A549 (cell line): Measurements from ENCODE around the gene PIP4K2B. TPM values are rescaled to one million over a fixed set of nuclear protein-coding genes. Genes with fewer than 3 reads are reported as not detected.
"Not testable (repeated sequence)": the region's sequence is repeated elsewhere in the genome, so short reads cannot be mapped to it uniquely, and the experiment has no call there.

Experiments used
- ATAC-seq, 2 experiments: fragments of 200-7000 bp in 1 of 2; fragments of >200 bp in 1 of 2; cut with Nextera tagmentation in 1 of 2; cut with Tn5 transposase in 1 of 2; 3 replicates each; pipeline versions ENCODE4 v1.8.0 to v1.9.1; 2018 to 2020; ENCODE audit warnings: mild to moderate bottlenecking in 1 of 2, moderate library complexity in 1 of 2
- CTCF ChIA-PET: fragments of 300-600 bp; sonication (Branson Sonifier 250); formaldehyde crosslinking; extraction: SDS; loops from one replicate; lab custom pipeline; 2021; ENCODE audit warnings: antibody characterized with exemption, inconsistent platforms; lab: Yijun Ruan, JAX
- POLR2A ChIA-PET: fragments of 350-600 bp; formaldehyde crosslinking; extraction: SDS; loops from one replicate; lab custom pipeline; 2021; ENCODE audit warnings: antibody characterized with exemption, inconsistent platforms; lab: Yijun Ruan, JAX
- DNase-seq, 2 experiments: peaks; one replicate each; pipeline versions ENCODE4 v3.0.0 to v3.0.0-alpha.2; 2011 to 2016; ENCODE audit warnings: low read depth in 1 of 2, low spot score in 1 of 2
- FAIRE-seq: peaks from 2 replicates; lab custom pipeline; 2011; peaks lifted over from hg19 to GRCh38; lab: Jason Lieb, UNC
- H3K27ac ChIP-seq, 2 experiments: fragments of >200 bp; sonication (Bioruptor Twin); formaldehyde crosslinking; 3 replicates each; pipeline ENCODE4 v1.5.1; 2016 to 2017
- H3K4me1 ChIP-seq: fragments of >200 bp; sonication (Bioruptor Twin); formaldehyde crosslinking; 3 replicates; pipeline ENCODE4 v1.6.1; 2016
- H3K4me2 ChIP-seq: fragments of >200 bp; sonication (Bioruptor Twin); formaldehyde crosslinking; 3 replicates; pipeline ENCODE4 v1.6.1; 2016
- H3K4me3 ChIP-seq: fragments of >200 bp; sonication (Bioruptor Twin); formaldehyde crosslinking; 3 replicates; pipeline ENCODE4 v1.5.1; 2016
- H3K9me3 ChIP-seq: fragments of >200 bp; sonication (Bioruptor Twin); formaldehyde crosslinking; 3 replicates; pipeline ENCODE4 v1.6.1; 2016
- ATOH8 ChIP-seq: fragments of 250-450 bp; sonication (Bioruptor Pico); IDR thresholded peaks from 2 replicates; pipeline ENCODE4 v1.5.0; 2020; ENCODE audit warnings: low read depth, mild to moderate bottlenecking, moderate library complexity
- BHLHE40 ChIP-seq: IDR thresholded peaks from 2 replicates; pipeline ENCODE4 v1.6.1; 2012; ENCODE audit warnings: low read depth, low read length, inconsistent platforms
- CBX2 ChIP-seq: fragments of 200-600 bp; sonication (generic); IDR thresholded peaks from 2 replicates; pipeline ENCODE4 v1.6.1; 2016; ENCODE audit warnings: low read depth, mild to moderate bottlenecking, borderline replicate concordance
- CHD2 ChIP-seq: fragments of 150-350 bp; IDR thresholded peaks from 2 replicates; pipeline ENCODE4 v1.6.1; 2014; ENCODE audit warnings: low read length; ENCODE audit not compliant: partially characterized antibody
- CTCF ChIP-seq: fragments of >200 bp; sonication (Bioruptor Twin); formaldehyde crosslinking; IDR thresholded peaks from 3 replicates; pipeline ENCODE4 v1.5.1; 2016
- EHMT2 ChIP-seq: fragments of 200-600 bp; sonication (generic); IDR thresholded peaks from 2 replicates; pipeline ENCODE4 v1.6.1; 2016; ENCODE audit warnings: antibody characterized with exemption, low read depth, mild to moderate bottlenecking, moderate library complexity
- ESRRA ChIP-seq: fragments of 150-350 bp; IDR thresholded peaks from 2 replicates; pipeline ENCODE4 v1.6.1; 2014; ENCODE audit warnings: mild to moderate bottlenecking, low read length, borderline replicate concordance
- FOSL2 ChIP-seq, 2 experiments: fragments of 450-650 bp in 1 of 2; fragments of >200 bp in 1 of 2; sonication (Bioruptor Twin) in 1 of 2; formaldehyde crosslinking; IDR thresholded peaks; 2 replicates each; pipeline versions ENCODE4 v1.5.0 to v1.6.1; 2016 to 2020; ENCODE audit warnings: mild to moderate bottlenecking in 1 of 2, moderate library complexity in 1 of 2
- HDAC2 ChIP-seq: fragments of 200-600 bp; sonication (generic); IDR thresholded peaks from 2 replicates; pipeline ENCODE4 v1.6.1; 2016
- HOXA7 ChIP-seq: fragments of 250-450 bp; sonication (Bioruptor Pico); IDR thresholded peaks from 2 replicates; pipeline ENCODE4 v1.5.0; 2020; ENCODE audit warnings: mild to moderate bottlenecking, moderate library complexity
- HOXB13 ChIP-seq: fragments of 250-450 bp; sonication (Bioruptor Pico); IDR thresholded peaks from 2 replicates; pipeline ENCODE4 v1.5.0; 2020; ENCODE audit warnings: low read depth, mild to moderate bottlenecking, moderate library complexity
- HOXB5 ChIP-seq: fragments of 250-450 bp; sonication (Bioruptor Pico); IDR thresholded peaks from 2 replicates; pipeline ENCODE4 v1.5.0; 2020; ENCODE audit warnings: mild to moderate bottlenecking, moderate library complexity
- KDM1A ChIP-seq: fragments of 200-600 bp; sonication (generic); IDR thresholded peaks from 2 replicates; pipeline ENCODE4 v1.6.1; 2016; ENCODE audit warnings: low read depth, mild to moderate bottlenecking
- KDM5A ChIP-seq: fragments of 200-600 bp; sonication (generic); IDR thresholded peaks from 2 replicates; pipeline ENCODE4 v1.6.1; 2016; ENCODE audit warnings: antibody characterized with exemption, mild to moderate bottlenecking
- MAFK ChIP-seq: fragments of 450-650 bp; IDR thresholded peaks from 2 replicates; pipeline ENCODE4 v1.6.1; 2014; ENCODE audit not compliant: partially characterized antibody
- NFE2L2 ChIP-seq: fragments of 150-350 bp; conservative IDR thresholded peaks from 2 replicates; pipeline ENCODE4 v1.6.1; 2014; ENCODE audit warnings: low read length
- PHF8 ChIP-seq: fragments of 200-600 bp; sonication (generic); IDR thresholded peaks from 2 replicates; pipeline ENCODE4 v1.6.1; 2016; ENCODE audit warnings: low read depth, mild to moderate bottlenecking, antibody characterized with exemption, moderate library complexity, borderline replicate concordance
- POLR2A ChIP-seq: IDR thresholded peaks from 2 replicates; pipeline ENCODE4 v1.6.1; 2012; ENCODE audit warnings: mild to moderate bottlenecking, low read length
- RAD21 ChIP-seq, 2 experiments: fragments of >200 bp in 1 of 2; sonication (Bioruptor Twin) in 1 of 2; formaldehyde crosslinking in 1 of 2; IDR thresholded peaks in 1 of 2; conservative IDR thresholded peaks in 1 of 2; 2 replicates in 1 of 2; 3 replicates in 1 of 2; pipeline ENCODE4 v1.6.1; 2012 to 2018; ENCODE audit warnings: inconsistent platforms in 1 of 2
- RARB ChIP-seq: fragments of 250-450 bp; sonication (Bioruptor Pico); IDR thresholded peaks from 2 replicates; pipeline ENCODE4 v1.8.0; 2021; ENCODE audit warnings: mild to moderate bottlenecking, moderate library complexity
- RCOR1 ChIP-seq: fragments of 150-350 bp; IDR thresholded peaks from 2 replicates; pipeline ENCODE4 v1.6.1; 2014; ENCODE audit warnings: antibody characterized with exemption, low read length, low read depth
- SREBF2 ChIP-seq: fragments of 450-650 bp; IDR thresholded peaks from 2 replicates; pipeline ENCODE4 v1.6.1; 2014; ENCODE audit warnings: mild to moderate bottlenecking, moderate library complexity
- ZFP36 ChIP-seq: fragments of 450-650 bp; IDR thresholded peaks from 2 replicates; pipeline ENCODE4 v1.6.1; 2014; ENCODE audit warnings: borderline replicate concordance; ENCODE audit not compliant: partially characterized antibody
- ZSCAN20 ChIP-seq: fragments of 250-450 bp; sonication (Bioruptor Pico); IDR thresholded peaks from 2 replicates; pipeline ENCODE4 v1.8.0; 2022; ENCODE audit warnings: mild to moderate bottlenecking, moderate library complexity
- WGBS: methylation state at CpG from one replicate; pipeline ENCODE4 v1.1.6; 2017; ENCODE audit errors: missing lambda C conversion rate; 5-methylcytosine and 5-hydroxymethylcytosine counted together
- polyA plus RNA-seq, 4 experiments: library from polyadenylated mRNA; depleted of rRNA in 3 of 4; stranded (reverse); fragments of >200 nt; fragmentation: RNase III in 1 of 4; extraction: RNeasy Plus Mini Kit Qiagen cat#74134 plus additional on column Dnase treatment in 1 of 4; gene quantifications; 2 replicates in 3 of 4; 3 replicates in 1 of 4; pipeline ENCODE4 v1.2.3, GENCODE V29; 2011 to 2017
- TF ChIP-seq, protein P1 (sequence below): fragments of >200 bp; sonication (Bioruptor Twin); formaldehyde crosslinking; IDR thresholded peaks from 2 replicates; pipeline ENCODE4 v1.6.1; 2016
- TF ChIP-seq, protein P2 (sequence below): IDR thresholded peaks from 2 replicates; pipeline ENCODE4 v1.6.1; 2012
- TF ChIP-seq, protein P3 (sequence below): IDR thresholded peaks from 2 replicates; pipeline ENCODE4 v1.6.1; 2012; ENCODE audit warnings: low read depth, borderline replicate concordance

The PIP4K2B gene
- polyA plus RNA-seq, 2 of the 4 experiments (the other 2 are of a cell fraction): 40.3 to 53.7 TPM

- ChIA-PET CTCF (interaction anchor here (0.5 to 3.1 kb wide), 8 partner anchors 9 to 112 kb away, joined by 3 to 17 read pairs (median 4); partner anchors contain the start of genes PIP4K2B and PSMB3), POLR2A (no interaction called here)
- Histone ChIP-seq H3K4me1 (no peaks in the 10 kb centered on the region), H3K9me3 (no peaks in the 10 kb centered on the region), H3K4me3 (no peak overlapping the region), H3K27ac (no peak overlapping the region), H3K4me2 (no peak overlapping the region)
- DNase-seq: no peak
- 48% methylated on average over 1 of the region's 1 CpG for WGBS
- TF ChIP-seq POLR2A (no peak), PHF8 (no peak), ESRRA (no peak), CTCF (no peak), HOXB5 (CRISPR knock-in tag) (no peak), MAFK (no peak), ZSCAN20 (CRISPR knock-in tag) (no peak), ATOH8 (CRISPR knock-in tag) (no peak), HDAC2 (no peak), SREBF2 (no peak), KDM5A (no peak), CHD2 (no peak), FOSL2 (IDR thresholded peaks at IDR 0.05) (no peak), FOSL2 (CRISPR knock-in tag; IDR thresholded peaks at IDR 0.05) (no peak), RAD21 (conservative IDR thresholded peaks at IDR 0.05 in 1 of 2, IDR thresholded peaks at IDR 0.05 in 1 of 2) (no peak), EHMT2 (no peak), ZFP36 (no peak), HOXA7 (CRISPR knock-in tag) (no peak)
- TF ChIP-seq, protein P1, sequence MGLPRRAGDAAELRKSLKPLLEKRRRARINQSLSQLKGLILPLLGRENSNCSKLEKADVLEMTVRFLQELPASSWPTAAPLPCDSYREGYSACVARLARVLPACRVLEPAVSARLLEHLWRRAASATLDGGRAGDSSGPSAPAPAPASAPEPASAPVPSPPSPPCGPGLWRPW: no peak
- TF ChIP-seq, protein P2, sequence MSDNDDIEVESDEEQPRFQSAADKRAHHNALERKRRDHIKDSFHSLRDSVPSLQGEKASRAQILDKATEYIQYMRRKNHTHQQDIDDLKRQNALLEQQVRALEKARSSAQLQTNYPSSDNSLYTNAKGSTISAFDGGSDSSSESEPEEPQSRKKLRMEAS: no peak
- no peak for FAIRE-seq
- no peak for ATAC-seq
Observed at GRCh38 chr17:38789185-38789584, 10.2 kb downstream of the PIP4K2B start.

DNA sequence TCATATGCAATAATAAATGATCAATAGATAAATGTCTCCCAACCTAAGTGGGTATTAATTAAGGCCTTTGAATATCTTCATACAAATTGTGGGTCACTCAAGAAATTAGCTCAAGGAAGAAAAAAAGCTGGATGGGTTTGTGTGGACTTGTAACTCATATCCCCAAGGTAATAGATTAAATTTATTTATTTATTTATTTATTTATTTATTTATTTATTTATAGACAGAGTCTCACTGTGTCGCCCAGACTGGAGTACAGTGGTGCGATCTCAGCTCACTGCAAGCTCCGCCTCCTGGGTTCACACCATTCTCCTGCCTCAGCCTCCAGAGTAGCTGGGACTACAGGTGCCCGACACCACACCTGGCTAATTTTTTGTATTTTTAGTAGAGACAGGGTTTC lies 11.4 kb downstream of the PIP4K2B start:
- POLR2A ChIA-PET: interaction anchor here (0.8 kb wide), 1 partner anchor 11 kb away, joined by 3 read pairs; no protein-coding TSS in a partner anchor
- H3K4me3 ChIP-seq, H3K27ac ChIP-seq, FAIRE-seq, ATAC-seq, H3K4me1 ChIP-seq, DNase-seq, H3K9me3 ChIP-seq, H3K4me2 ChIP-seq: not testable (repeated sequence)
- 89% methylated on average over 4 of the region's 4 CpGs for WGBS
- CTCF ChIA-PET: interaction anchor here (1.1 to 3.1 kb wide), 7 partner anchors 10 to 111 kb away, joined by 3 to 17 read pairs (median 4); partner anchors contain the start of genes PIP4K2B and PSMB3

- FAIRE-seq (no peak), ATAC-seq (no peak), DNase-seq (no peak)
- Histone ChIP-seq H3K4me1 (no peaks in the 10 kb centered on the region), H3K4me3 (no peak overlapping the region), H3K9me3 (no peaks in the 10 kb centered on the region), H3K27ac (no peak overlapping the region), H3K4me2 (no peak overlapping the region)
- ChIA-PET POLR2A (no interaction called here), CTCF (interaction anchor here (1.0 to 3.1 kb wide), 3 partner anchors 12 to 56 kb away, joined by 4 to 17 read pairs (median 4); partner anchors contain the start of genes CISD3 and PIP4K2B)
- WGBS: 75% methylated on average over 6 of the region's 6 CpGs
- TF ChIP-seq CTCF (no peak), KDM1A (no peak), RCOR1 (no peak), NFE2L2 (no peak), FOSL2 (IDR thresholded peaks at IDR 0.05) (no peak), FOSL2 (CRISPR knock-in tag; IDR thresholded peaks at IDR 0.05) (no peak), BHLHE40 (no peak), CBX2 (no peak), HOXB13 (CRISPR knock-in tag) (no peak), MAFK (no peak), ZFP36 (no peak), RARB (CRISPR knock-in tag) (no peak)
- TF ChIP-seq, protein P3, sequence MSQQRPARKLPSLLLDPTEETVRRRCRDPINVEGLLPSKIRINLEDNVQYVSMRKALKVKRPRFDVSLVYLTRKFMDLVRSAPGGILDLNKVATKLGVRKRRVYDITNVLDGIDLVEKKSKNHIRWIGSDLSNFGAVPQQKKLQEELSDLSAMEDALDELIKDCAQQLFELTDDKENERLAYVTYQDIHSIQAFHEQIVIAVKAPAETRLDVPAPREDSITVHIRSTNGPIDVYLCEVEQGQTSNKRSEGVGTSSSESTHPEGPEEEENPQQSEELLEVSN: no peak
- TF ChIP-seq, protein P2: no peak
Observed at GRCh38 chr17:38786372-38786771, 13.0 kb downstream of the PIP4K2B start.
